Neural cell (in vitro differentiated cells): ENCODE measurements around the gene R3HDM4.

Source experiments
- CTCF ChIP-seq: fragments of 450-650 bp; IDR thresholded peaks from 2 replicates; pipeline ENCODE4 v1.5.1; 2014; ENCODE audit warnings: antibody characterized with exemption, mild to moderate bottlenecking, moderate library complexity; ENCODE audit not compliant: poor library complexity, severe bottlenecking
- EP300 ChIP-seq: fragments of 450-650 bp; conservative IDR thresholded peaks from 2 replicates; pipeline ENCODE4 v1.6.1; 2014; ENCODE audit warnings: antibody characterized with exemption, mild to moderate bottlenecking, moderate library complexity; ENCODE audit not compliant: poor library complexity, severe bottlenecking
- EZH2 ChIP-seq: fragments of 200-600, 300-800 bp; shearing (Covaris generic), sonication (generic); IDR thresholded peaks from 2 replicates; pipeline ENCODE4 v1.6.1; 2014; ENCODE audit warnings: antibody characterized with exemption, low read length, borderline replicate concordance, mild to moderate bottlenecking; ENCODE audit not compliant: insufficient read depth, poor library complexity, severe bottlenecking
- POLR2AphosphoS5 ChIP-seq: IDR thresholded peaks from 2 replicates; pipeline ENCODE4 v1.6.1; 2012
- TAF1 ChIP-seq: IDR thresholded peaks from 2 replicates; pipeline ENCODE4 v1.6.1; 2012; ENCODE audit warnings: low read depth

- TF ChIP-seq CTCF (no peak), EP300 (no peak), TAF1 (peak; percentile 32), EZH2 (no peak), POLR2AphosphoS5 (peak; percentile 83)
These were observed 19.9 kb downstream of the R3HDM4 start, which contains the start of the genes MED16 and RNU6-9 for GRCh38 chr19:892894-893689.
